ENCODE measurements around the gene WNK1. TPM values are rescaled to one million over a fixed set of nuclear protein-coding genes. Genes with fewer than 3 reads are reported as not detected.

Gene WNK1
- polyA plus RNA-seq, 1 donor (not counting 4 experiments of a cell fraction or from before 2014, with no cell fraction given), result 72.3 TPM

- no peaks in the 10 kb centered on the region for H4K20me1 ChIP-seq (ENCODE audit: control insufficient read depth, extremely low read depth, insufficient read depth, low read length)
These were observed 42.9 kb downstream of the WNK1 start for GRCh38 chr12:795305-795704.

GRCh38 chr12:800401-800800 is 48.0 kb downstream of the WNK1 start:
- Histone ChIP-seq H3K4me3 (ENCODE audit: control insufficient read depth in 2 of 3, extremely low read depth in 1 of 3, insufficient read depth in 2 of 3, low read depth in 1 of 3, low read length in 3 of 3) (no peak overlapping the region), H2AFZ (ENCODE audit: control insufficient read depth, low read length) (no peak overlapping the region), H3K27ac (ENCODE audit: control insufficient read depth, insufficient read depth, low read length) (no peak overlapping the region), H3K9me3 (ENCODE audit: control insufficient read depth, low read depth, low read length) (no peaks in the 10 kb centered on the region), H3K9me1 (ENCODE audit: control insufficient read depth, extremely low read depth, insufficient read depth, low read length) (peaks cover 3% of the 10 kb centered on the region), H3K4me1 (ENCODE audit: control insufficient read depth, extremely low read depth, insufficient read depth, low read length) (peaks cover 12% of the 10 kb centered on the region), H3K9ac (ENCODE audit: control insufficient read depth, extremely low read depth, insufficient read depth, low read length) (no peak overlapping the region), H3K79me2 (ENCODE audit: control insufficient read depth, insufficient read depth, low read length) (peaks cover 95% of the 10 kb centered on the region), H3K4me2 (ENCODE audit: control insufficient read depth, extremely low read depth, insufficient read depth, low read depth, low read length) (no peak overlapping the region), H3K27me3 (ENCODE audit: control insufficient read depth, extremely low read depth, insufficient read depth, low read length) (no peaks in the 10 kb centered on the region), H3K36me3 (ENCODE audit: control insufficient read depth in 2 of 2, extremely low read depth in 1 of 2, insufficient read depth in 2 of 2, low read length in 2 of 2) (no peaks in the 10 kb centered on the region), H4K20me1 (ENCODE audit: control insufficient read depth, extremely low read depth, insufficient read depth, low read length) (no peaks in the 10 kb centered on the region)
- TF ChIP-seq EZH2 (IDR thresholded peaks at IDR 0.05; ENCODE audit: low read length), result no peak
- no peak for TF ChIP-seq CTCF (optimal IDR thresholded peaks at IDR 0.05 in 1 of 3, IDR thresholded peaks at IDR 0.05 in 1 of 3, conservative IDR thresholded peaks at IDR 0.05 in 1 of 3; ENCODE audit: extremely low read depth in 1 of 3, insufficient read depth in 2 of 3, low read length in 3 of 3)
- peak; percentile 20 for FAIRE-seq
- dilution Hi-C loops (cut with MboI; ENCODE audit: extremely low pct_ligation_motif_present, low sequenced_read_pairs), result no loop called here
- no peak for DNase-seq (ENCODE audit: low read depth, low spot score)

More at GRCh38 chr12:795305-795704, 42.9 kb downstream of the WNK1 start:
- TF ChIP-seq CTCF (optimal IDR thresholded peaks at IDR 0.05 in 1 of 3, IDR thresholded peaks at IDR 0.05 in 1 of 3, conservative IDR thresholded peaks at IDR 0.05 in 1 of 3; ENCODE audit: extremely low read depth in 1 of 3, insufficient read depth in 2 of 3, low read length in 3 of 3), result no peak
- peaks cover 97% of the 10 kb centered on the region for H3K79me2 ChIP-seq (ENCODE audit: control insufficient read depth, insufficient read depth, low read length)
- H3K9ac ChIP-seq (ENCODE audit: control insufficient read depth, extremely low read depth, insufficient read depth, low read length), result no peak overlapping the region
- H3K27me3 ChIP-seq (ENCODE audit: control insufficient read depth, extremely low read depth, insufficient read depth, low read length), result no peaks in the 10 kb centered on the region
- DNase-seq (ENCODE audit: low read depth, low spot score) (no peak), FAIRE-seq (peak; percentile 66)
- dilution Hi-C loops (cut with MboI; ENCODE audit: extremely low pct_ligation_motif_present, low sequenced_read_pairs), result no loop called here
- H2AFZ ChIP-seq (ENCODE audit: control insufficient read depth, low read length), result no peak overlapping the region
- peaks cover 3% of the 10 kb centered on the region for H3K9me1 ChIP-seq (ENCODE audit: control insufficient read depth, extremely low read depth, insufficient read depth, low read length)
- H3K36me3 ChIP-seq (ENCODE audit: control insufficient read depth in 2 of 2, extremely low read depth in 1 of 2, insufficient read depth in 2 of 2, low read length in 2 of 2), result no peaks in the 10 kb centered on the region
- H3K4me3 ChIP-seq (ENCODE audit: control insufficient read depth in 2 of 3, extremely low read depth in 1 of 3, insufficient read depth in 2 of 3, low read depth in 1 of 3, low read length in 3 of 3), result no peak overlapping the region
- H3K4me1 ChIP-seq (ENCODE audit: control insufficient read depth, extremely low read depth, insufficient read depth, low read length), result peaks cover 24% of the 10 kb centered on the region
- H3K4me2 ChIP-seq (ENCODE audit: control insufficient read depth, extremely low read depth, insufficient read depth, low read depth, low read length), result no peak overlapping the region
- H3K27ac ChIP-seq (ENCODE audit: control insufficient read depth, insufficient read depth, low read length), result no peak overlapping the region
- H3K9me3 ChIP-seq (ENCODE audit: control insufficient read depth, low read depth, low read length), result no peaks in the 10 kb centered on the region

All from keratinocyte (primary cell).